ENCODE results near the gene P2RX3. TPM values are rescaled to one million over a fixed set of nuclear protein-coding genes. Genes with fewer than 3 reads are reported as not detected.

Gene P2RX3
- total RNA-seq, 2 experiments from 2014 or later: not detected

- H3K9me3 ChIP-seq (ENCODE audit: control insufficient read depth in 1 of 2, insufficient read depth in 1 of 2, low read length in 2 of 2): peaks cover 0 to 20% of the 10 kb centered on the region in 2 experiments
- H3K4me1 ChIP-seq (ENCODE audit: insufficient read depth, low read length): no peaks in the 10 kb centered on the region
- H3K27me3 ChIP-seq (ENCODE audit: control insufficient read depth in 1 of 2, insufficient read depth in 2 of 2, low read length in 2 of 2): no peaks in the 10 kb centered on the region
- no peak overlapping the region for H3K27ac Mint-ChIP-seq
- POLR2A ChIA-PET: no interaction called here
- no peak overlapping the region for H3K4me3 Mint-ChIP-seq
- H3K36me3 ChIP-seq (ENCODE audit: insufficient read depth, low read length): peaks cover 6% of the 10 kb centered on the region
- DNase-seq: no peak
- H3K9me3 Mint-ChIP-seq: no peaks in the 10 kb centered on the region
- no peak for TF ChIP-seq CTCF (IDR thresholded peaks at IDR 0.05)
- no peaks in the 10 kb centered on the region for H3K27me3 Mint-ChIP-seq
- no peak for ATAC-seq (ENCODE audit: poor library complexity)
- CTCF ChIA-PET: no interaction called here
- peaks cover 31% of the 10 kb centered on the region for H3K36me3 Mint-ChIP-seq (ENCODE audit: low read depth)
- H3K27ac ChIP-seq (ENCODE audit: low read depth in 1 of 2, low read length in 2 of 2): no peak overlapping the region
- H3K4me3 ChIP-seq (ENCODE audit: low read length): no peak overlapping the region
- intact Hi-C loops (cut with DNase I, micrococcal nuclease): no loop called here
- H3K4me1 Mint-ChIP-seq (ENCODE audit: low read depth): no peaks in the 10 kb centered on the region
These were observed 32.6 kb upstream of the P2RX3 start for GRCh38 chr11:57305523-57305922.

- H3K27ac Mint-ChIP-seq: no peak overlapping the region
- H3K27me3 ChIP-seq (ENCODE audit: control insufficient read depth in 1 of 2, insufficient read depth in 2 of 2, low read length in 2 of 2): no peaks in the 10 kb centered on the region
- TF ChIP-seq CTCF (IDR thresholded peaks at IDR 0.05): no peak
These were observed 31.8 kb upstream of the P2RX3 start for GRCh38 chr11:57306161-57306876.

GRCh38 chr11:57306940-57307565, 31.1 kb upstream of the P2RX3 start:
- Mint-ChIP-seq H3K4me1 (ENCODE audit: low read depth) (peaks cover 9% of the 10 kb centered on the region), H3K27ac (no peak overlapping the region), H3K4me3 (no peak overlapping the region), H3K27me3 (no peaks in the 10 kb centered on the region), H3K9me3 (no peaks in the 10 kb centered on the region), H3K36me3 (ENCODE audit: low read depth) (peaks cover 16% of the 10 kb centered on the region)
- H3K27me3 ChIP-seq (ENCODE audit: control insufficient read depth in 1 of 2, insufficient read depth in 2 of 2, low read length in 2 of 2): no peaks in the 10 kb centered on the region
- H3K36me3 ChIP-seq (ENCODE audit: insufficient read depth, low read length): no peaks in the 10 kb centered on the region
- ChIA-PET CTCF (interaction anchor here (0.9 kb wide), 1 partner anchor 14 kb away, joined by 4 read pairs; no protein-coding TSS in a partner anchor), POLR2A (no interaction called here)
- no peak for TF ChIP-seq CTCF (IDR thresholded peaks at IDR 0.05)
- intact Hi-C loops (cut with DNase I, micrococcal nuclease): no loop called here
- peaks cover 14% of the 10 kb centered on the region for H3K4me1 ChIP-seq (ENCODE audit: insufficient read depth, low read length)
- H3K9me3 ChIP-seq (ENCODE audit: control insufficient read depth in 1 of 2, insufficient read depth in 1 of 2, low read length in 2 of 2): peaks cover 0 to 6% of the 10 kb centered on the region in 2 experiments
- H3K27ac ChIP-seq (ENCODE audit: low read depth in 1 of 2, low read length in 2 of 2): no peak overlapping the region
- H3K4me3 ChIP-seq (ENCODE audit: low read length): no peak overlapping the region
- ATAC-seq (ENCODE audit: poor library complexity) (no peak), DNase-seq (peak in 2 of 14 experiments; percentile 20 to 34)

More at GRCh38 chr11:57306161-57306876, 31.8 kb upstream of the P2RX3 start:
- Histone ChIP-seq H3K4me1 (ENCODE audit: insufficient read depth, low read length) (peaks cover 7% of the 10 kb centered on the region), H3K27ac (ENCODE audit: low read depth in 1 of 2, low read length in 2 of 2) (no peak overlapping the region), H3K4me3 (ENCODE audit: low read length) (no peak overlapping the region), H3K36me3 (ENCODE audit: insufficient read depth, low read length) (no peaks in the 10 kb centered on the region), H3K9me3 (ENCODE audit: control insufficient read depth in 1 of 2, insufficient read depth in 1 of 2, low read length in 2 of 2) (peaks cover 0 to 13% of the 10 kb centered on the region in 2 experiments)
- H3K36me3 Mint-ChIP-seq (ENCODE audit: low read depth): peaks cover 23% of the 10 kb centered on the region
- no peak overlapping the region for H3K4me3 Mint-ChIP-seq
- H3K4me1 Mint-ChIP-seq (ENCODE audit: low read depth): peaks cover 4% of the 10 kb centered on the region
- no peak for ATAC-seq (ENCODE audit: poor library complexity)
- no peak for DNase-seq
- POLR2A ChIA-PET: no interaction called here
- CTCF ChIA-PET: no interaction called here
- H3K9me3 Mint-ChIP-seq: no peaks in the 10 kb centered on the region
- intact Hi-C loops (cut with DNase I, micrococcal nuclease): no loop called here
- H3K27me3 Mint-ChIP-seq: no peaks in the 10 kb centered on the region
